ENCODE data around the gene HCLS1. TPM values are rescaled to one million over a fixed set of nuclear protein-coding genes. Genes with fewer than 3 reads are reported as not detected.

Gene HCLS1
- total RNA-seq, 1 donor from 2014 or later: 35.4 TPM

GRCh38 chr3:121659586-121659985 is 1.1 kb downstream of the HCLS1 start:
- Histone ChIP-seq H3K4me3 (peak overlapping the region in 1 of 2 donors; percentile 14), H3K27ac (no peak overlapping the region), H3K36me3 (peaks cover 0 to 15% of the 10 kb centered on the region in 2 donors), H3K27me3 (no peaks in the 10 kb centered on the region), H3K9me3 (no peaks in the 10 kb centered on the region), H3K4me1 (peaks cover 13% of the 10 kb centered on the region)
- intact Hi-C loops (cut with DNase I): no loop called here
- no peak for DNase-seq (ENCODE audit: extremely low spot score in 2 of 2)
- TF ChIP-seq POLR2AphosphoS5 (IDR thresholded peaks at IDR 0.05; ENCODE audit: insufficient read depth in 1 of 2, low read depth in 1 of 2) (no peak), POLR2A (IDR thresholded peaks at IDR 0.05) (no peak), CTCF (IDR thresholded peaks at IDR 0.05) (no peak)

- intact Hi-C loops (cut with DNase I): no loop called here
- Histone ChIP-seq H3K27ac (no peak overlapping the region), H3K4me1 (peaks cover 13% of the 10 kb centered on the region), H3K9me3 (no peaks in the 10 kb centered on the region), H3K36me3 (peaks cover 0 to 8% of the 10 kb centered on the region in 2 donors), H3K27me3 (no peaks in the 10 kb centered on the region), H3K4me3 (no peak overlapping the region)
- TF ChIP-seq POLR2AphosphoS5 (IDR thresholded peaks at IDR 0.05; ENCODE audit: insufficient read depth in 1 of 2, low read depth in 1 of 2): no peak
- TF ChIP-seq CTCF (IDR thresholded peaks at IDR 0.05): no peak
- no peak for TF ChIP-seq POLR2A (IDR thresholded peaks at IDR 0.05)
- DNase-seq (ENCODE audit: extremely low spot score in 2 of 2): no peak
These were observed 1.8 kb downstream of the HCLS1 start for GRCh38 chr3:121658716-121659435.

GRCh38 chr3:121654493-121655385 is 6.0 kb downstream of the HCLS1 start:
- no peak for TF ChIP-seq POLR2A (IDR thresholded peaks at IDR 0.05)
- TF ChIP-seq POLR2AphosphoS5 (IDR thresholded peaks at IDR 0.05; ENCODE audit: insufficient read depth in 1 of 2, low read depth in 1 of 2): no peak
- TF ChIP-seq CTCF (IDR thresholded peaks at IDR 0.05): no peak
- no peaks in the 10 kb centered on the region for H3K4me1 ChIP-seq
- no peaks in the 10 kb centered on the region for H3K27me3 ChIP-seq
- H3K9me3 ChIP-seq: no peaks in the 10 kb centered on the region
- H3K27ac ChIP-seq: no peak overlapping the region
- H3K4me3 ChIP-seq: no peak overlapping the region
- DNase-seq (ENCODE audit: extremely low spot score in 2 of 2): no peak
- no peaks in the 10 kb centered on the region for H3K36me3 ChIP-seq
- intact Hi-C loops (cut with DNase I): no loop called here

GRCh38 chr3:121651684-121652083 is 9.0 kb downstream of the HCLS1 start:
- no peak overlapping the region for H3K27ac ChIP-seq
- H3K4me1 ChIP-seq: no peaks in the 10 kb centered on the region
- H3K27me3 ChIP-seq: no peaks in the 10 kb centered on the region
- no peaks in the 10 kb centered on the region for H3K36me3 ChIP-seq
- DNase-seq (ENCODE audit: extremely low spot score in 2 of 2): no peak
- H3K4me3 ChIP-seq: no peak overlapping the region
- no peaks in the 10 kb centered on the region for H3K9me3 ChIP-seq
- TF ChIP-seq POLR2A (IDR thresholded peaks at IDR 0.05) (no peak), CTCF (IDR thresholded peaks at IDR 0.05) (no peak), POLR2AphosphoS5 (IDR thresholded peaks at IDR 0.05; ENCODE audit: insufficient read depth in 1 of 2, low read depth in 1 of 2) (no peak)
- intact Hi-C loops (cut with DNase I): no loop called here
